Ureter (tissue), 1 donor: ENCODE results near the gene ABCA10. TPM values are rescaled to one million over a fixed set of nuclear protein-coding genes. Genes with fewer than 3 reads are reported as not detected.
"Not testable (repeated sequence)": the region's sequence is repeated elsewhere in the genome, so short reads cannot be mapped to it uniquely, and the experiment has no call there.

Experiments used
- DNase-seq: peaks from one replicate; pipeline ENCODE4 v3.0.0-alpha.2; 2020; ENCODE audit warnings: low spot score
- total RNA-seq: library from RNA; stranded (reverse); gene quantifications from one replicate; pipeline ENCODE4 v1.2.4, GENCODE V29; 2023
- donor health status: DM: yes; HTN: yes; CAD: no.

ABCA10 gene
- total RNA-seq, 1 donor from 2014 or later, result 9.8 TPM

GRCh38 chr17:69230939-69231338 is 2.3 kb upstream of the ABCA10 start:
- DNase-seq, result no peak

- DNase-seq, result no peak
Measured at GRCh38 chr17:69228018-69228417, 606 bp downstream of the ABCA10 start.

GRCh38 chr17:69227541-69227940 is 1.1 kb downstream of the ABCA10 start:
- DNase-seq, result no peak

- no peak for DNase-seq
Measured at GRCh38 chr17:69223809-69224208, 4.8 kb downstream of the ABCA10 start.

GRCh38 chr17:69222707-69223258 is 5.8 kb downstream of the ABCA10 start:
- no peak for DNase-seq

- no peak for DNase-seq
Measured at GRCh38 chr17:69220098-69220497, 8.5 kb downstream of the ABCA10 start.

GRCh38 chr17:69218986-69219385 is 9.6 kb downstream of the ABCA10 start:
- DNase-seq, result no peak

- DNase-seq, result no peak
Measured at GRCh38 chr17:69213059-69213813, 15.4 kb downstream of the ABCA10 start.

- no peak for DNase-seq
Measured at GRCh38 chr17:69208640-69209039, 20.0 kb downstream of the ABCA10 start.

- DNase-seq, result no peak
Measured at GRCh38 chr17:69207151-69207550, 21.5 kb downstream of the ABCA10 start.

- no peak for DNase-seq
Measured at GRCh38 chr17:69198238-69198637, 30.4 kb downstream of the ABCA10 start.

GRCh38 chr17:69196105-69196653 is 32.4 kb downstream of the ABCA10 start:
- not testable (repeated sequence) for DNase-seq

GRCh38 chr17:69192754-69193153 is 35.9 kb downstream of the ABCA10 start:
- DNase-seq, result no peak

GRCh38 chr17:69188796-69189195 is 39.8 kb downstream of the ABCA10 start:
- DNase-seq, result no peak

GRCh38 chr17:69188064-69188463 is 40.6 kb downstream of the ABCA10 start:
- no peak for DNase-seq

- no peak for DNase-seq
Measured at GRCh38 chr17:69187294-69187693, 41.3 kb downstream of the ABCA10 start.

GRCh38 chr17:69179227-69179952 is 49.2 kb downstream of the ABCA10 start:
- peak; percentile 44 for DNase-seq

GRCh38 chr17:69176457-69176795 is 52.2 kb downstream of the ABCA10 start:
- no peak for DNase-seq

- no peak for DNase-seq
Measured at GRCh38 chr17:69175625-69176456, 52.8 kb downstream of the ABCA10 start.

GRCh38 chr17:69175262-69175624 is 53.4 kb downstream of the ABCA10 start:
- no peak for DNase-seq

GRCh38 chr17:69173118-69173517 is 55.5 kb downstream of the ABCA10 start:
- DNase-seq, result no peak

- DNase-seq, result no peak
Measured at GRCh38 chr17:69170377-69170776, 58.2 kb downstream of the ABCA10 start.
